CD14-positive monocyte (primary cell): Measurements from ENCODE around the gene SIGLEC10. TPM values are rescaled to one million over a fixed set of nuclear protein-coding genes. Genes with fewer than 3 reads are reported as not detected.
A peak's percentile ranks its signal among the peaks of the same experiment; 100 is the strongest.

Experiments
- DNase-seq, 3 donors: peaks; one replicate each; pipeline ENCODE4 v3.0.0-alpha.2; 2011 to 2022
- H2AFZ ChIP-seq: 2 replicates; pipeline ENCODE4 v1.6.0; 2012; ENCODE audit warnings: mild to moderate bottlenecking, low read depth, low read length, inconsistent platforms; ENCODE audit not compliant: insufficient read depth, poor library complexity, severe bottlenecking
- H3K27ac ChIP-seq, 2 donors: 1 replicate in 1 of 2; 2 replicates in 1 of 2; pipeline ENCODE4 v1.5.1; 2012 to 2013; ENCODE audit warnings: low read length in 2 of 2, control low read depth in 1 of 2, inconsistent platforms in 1 of 2, low read depth in 1 of 2, mild to moderate bottlenecking in 1 of 2
- H3K27me3 ChIP-seq, 2 donors: one replicate each; pipeline versions ENCODE4 v1.6.0 to v1.6.1; 2011 to 2013; ENCODE audit warnings: low read length in 2 of 2; ENCODE audit not compliant: control insufficient read depth in 2 of 2, insufficient read depth in 2 of 2
- H3K36me3 ChIP-seq, 2 donors: replicated peaks in 1 of 2; 1 replicate in 1 of 2; 2 replicates in 1 of 2; pipeline versions ENCODE4 v1.5.1 to v1.6.1; 2012 to 2013; ENCODE audit warnings: low read length in 2 of 2, control low read depth in 1 of 2, inconsistent platforms in 1 of 2, mild to moderate bottlenecking in 1 of 2; ENCODE audit not compliant: insufficient read depth in 2 of 2, control insufficient read depth in 1 of 2
- H3K4me1 ChIP-seq, 2 donors: 1 replicate in 1 of 2; 2 replicates in 1 of 2; pipeline versions ENCODE4 v1.5.1 to v1.6.1; 2012 to 2013; ENCODE audit warnings: low read length in 2 of 2, control low read depth in 1 of 2, inconsistent platforms in 1 of 2, mild to moderate bottlenecking in 1 of 2, moderate library complexity in 1 of 2; ENCODE audit not compliant: insufficient read depth in 2 of 2, control insufficient read depth in 1 of 2
- H3K4me2 ChIP-seq: replicated peaks from 2 replicates; pipeline ENCODE3; 2012; ENCODE audit warnings: low read length, moderate library complexity, mild to moderate bottlenecking; ENCODE audit not compliant: poor library complexity, severe bottlenecking; ENCODE audit errors: extremely low read depth
- H3K4me3 ChIP-seq, 3 experiments: fragments of 200-600 bp in 1 of 3; sonication (generic) in 1 of 3; replicated peaks in 1 of 3; 1 replicate in 2 of 3; 2 replicates in 1 of 3; pipeline ENCODE4 v1.5.1; 2011 to 2013; ENCODE audit warnings: low read length in 3 of 3, mild to moderate bottlenecking in 3 of 3, control low read depth in 2 of 3, low read depth in 2 of 3, inconsistent platforms in 1 of 3, moderate library complexity in 1 of 3
- H3K79me2 ChIP-seq: 2 replicates; pipeline ENCODE4 v1.6.0; 2012; ENCODE audit warnings: mild to moderate bottlenecking, control low read depth, inconsistent platforms, low read length, moderate library complexity; ENCODE audit not compliant: insufficient read depth
- H3K9ac ChIP-seq: 2 replicates; pipeline ENCODE4 v1.6.0; 2017; ENCODE audit warnings: low read length, mild to moderate bottlenecking; ENCODE audit not compliant: insufficient read depth, poor library complexity, severe bottlenecking
- H3K9me3 ChIP-seq, 2 donors: replicated peaks in 1 of 2; 1 replicate in 1 of 2; 2 replicates in 1 of 2; pipeline versions ENCODE4 v1.5.1 to v1.6.1; 2012 to 2013; ENCODE audit warnings: low read length in 2 of 2, control low read depth in 1 of 2; ENCODE audit not compliant: control insufficient read depth in 1 of 2, insufficient read depth in 1 of 2
- H4K20me1 ChIP-seq: 2 replicates; pipeline ENCODE4 v1.6.0; 2012; ENCODE audit warnings: mild to moderate bottlenecking, low read length, control low read depth, moderate library complexity; ENCODE audit not compliant: insufficient read depth
- H3K27ac Mint-ChIP-seq, 7 donors: one replicate each; pipeline ENCODE4 v1.8.0; 2020; ENCODE audit warnings: mild to moderate bottlenecking in 7 of 7, mixed read lengths in 7 of 7, moderate library complexity in 6 of 7, inconsistent platforms in 2 of 7
- H3K27me3 Mint-ChIP-seq, 3 donors: one replicate each; pipeline ENCODE4 v1.8.0; 2021 to 2022; ENCODE audit warnings: low read depth in 3 of 3, mild to moderate bottlenecking in 3 of 3, mixed read lengths in 3 of 3, moderate library complexity in 3 of 3, inconsistent platforms in 1 of 3
- H3K36me3 Mint-ChIP-seq, 2 donors: one replicate each; pipeline ENCODE4 v1.8.0; 2020; ENCODE audit warnings: mixed read lengths in 2 of 2, inconsistent platforms in 1 of 2, mild to moderate bottlenecking in 1 of 2
- H3K4me1 Mint-ChIP-seq: one replicate; pipeline ENCODE4 v1.8.0; 2020; ENCODE audit warnings: mild to moderate bottlenecking, mixed read lengths
- H3K4me3 Mint-ChIP-seq, 2 donors: one replicate each; pipeline ENCODE4 v1.8.0; 2020; ENCODE audit warnings: mild to moderate bottlenecking in 2 of 2, mixed read lengths in 2 of 2, moderate library complexity in 1 of 2
- H3K9me3 Mint-ChIP-seq, 7 donors: one replicate each; pipeline ENCODE4 v1.8.0; 2020 to 2022; ENCODE audit warnings: mixed read lengths in 7 of 7, mild to moderate bottlenecking in 6 of 7, moderate library complexity in 6 of 7, inconsistent platforms in 2 of 7
- WGBS: methylation state at CpG from one replicate; pipeline ENCODE4 v1.1.5; 2013; ENCODE audit warnings: missing lambda C conversion rate; ENCODE audit not compliant: insufficient coverage; 5-methylcytosine and 5-hydroxymethylcytosine counted together
- intact Hi-C, 2 donors: fragments of 100-400 bp; cut with micrococcal nuclease; formaldehyde crosslinking; loops; one replicate each; pipeline versions ENCODE4 v1.15.0 to v1.15.1; 2023
- polyA plus RNA-seq, 3 donors: library from polyadenylated mRNA; depleted of rRNA in 1 of 3; unstranded in 2 of 3; stranded (reverse) in 1 of 3; fragments of 300-500 nt in 2 of 3; fragments of >200 nt in 1 of 3; fragmentation: Illumina TruSeq in 2 of 3; gene quantifications; 1 replicate in 2 of 3; 2 replicates in 1 of 3; pipeline ENCODE4 v1.2.3, GENCODE V29; 2012 to 2021
- TF ChIP-seq, protein P1 (sequence below): fragments of 200-600 bp; IDR thresholded peaks from one replicate; pipeline ENCODE4 v1.8.0; 2022; ENCODE audit warnings: antibody characterized with exemption, mild to moderate bottlenecking

The SIGLEC10 gene
- polyA plus RNA-seq, 3 donors = 16.6 to 114 (median 64.9) TPM

DNA sequence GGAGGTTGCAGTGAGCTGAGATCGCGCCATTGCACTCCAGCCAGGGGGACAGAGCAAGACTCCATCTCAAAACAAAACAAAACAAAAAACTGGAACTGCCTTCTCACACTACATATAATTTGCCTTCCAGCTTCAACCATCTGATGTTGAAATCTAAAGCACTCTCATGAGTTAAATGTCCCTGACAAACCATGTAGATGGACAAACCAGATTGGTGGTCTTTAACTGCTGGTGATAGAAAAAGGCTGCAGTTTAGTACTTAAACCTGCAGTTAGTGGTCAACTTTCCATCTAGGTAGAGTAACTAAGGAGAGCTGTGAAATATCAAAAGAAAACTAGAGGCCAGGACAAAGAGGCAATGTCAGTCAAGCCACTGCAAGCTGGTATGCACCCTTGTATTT lies 21.3 kb downstream of the SIGLEC10 start:
- no peak for DNase-seq
- Histone ChIP-seq H3K4me3 (no peak overlapping the region), H3K27me3 (no peaks in the 10 kb centered on the region), H3K79me2 (peaks cover 8% of the 10 kb centered on the region), H3K9me3 (peaks cover 0 to under 1% of the 10 kb centered on the region in 2 donors), H3K36me3 (no peaks in the 10 kb centered on the region), H3K27ac (peak overlapping the region in 1 of 2 donors; percentile 79), H3K4me2 (no peak overlapping the region), H2AFZ (no peak overlapping the region), H3K4me1 (peaks cover 31 to 38% of the 10 kb centered on the region in 2 donors), H4K20me1 (no peaks in the 10 kb centered on the region), H3K9ac (no peak overlapping the region)
- H3K9me3 Mint-ChIP-seq = peaks cover 0 to 3% (median 1%) of the 10 kb centered on the region in 7 donors
- H3K27me3 Mint-ChIP-seq = peaks cover 0 to 4% (median 0%) of the 10 kb centered on the region in 3 donors
- 100% methylated on average over 2 of the region's 2 CpGs for WGBS
- intact Hi-C loops = loop anchor here in 1 of 2 donors (5.0 to 10.0 kb wide), 3 partner anchors 41 to 269 kb away; partner anchors contain the start of gene SIGLEC12
- H3K36me3 Mint-ChIP-seq = no peaks in the 10 kb centered on the region
- H3K27ac Mint-ChIP-seq = peak overlapping the region; percentile 80 to 97 (median 94)
- TF ChIP-seq, protein P1, sequence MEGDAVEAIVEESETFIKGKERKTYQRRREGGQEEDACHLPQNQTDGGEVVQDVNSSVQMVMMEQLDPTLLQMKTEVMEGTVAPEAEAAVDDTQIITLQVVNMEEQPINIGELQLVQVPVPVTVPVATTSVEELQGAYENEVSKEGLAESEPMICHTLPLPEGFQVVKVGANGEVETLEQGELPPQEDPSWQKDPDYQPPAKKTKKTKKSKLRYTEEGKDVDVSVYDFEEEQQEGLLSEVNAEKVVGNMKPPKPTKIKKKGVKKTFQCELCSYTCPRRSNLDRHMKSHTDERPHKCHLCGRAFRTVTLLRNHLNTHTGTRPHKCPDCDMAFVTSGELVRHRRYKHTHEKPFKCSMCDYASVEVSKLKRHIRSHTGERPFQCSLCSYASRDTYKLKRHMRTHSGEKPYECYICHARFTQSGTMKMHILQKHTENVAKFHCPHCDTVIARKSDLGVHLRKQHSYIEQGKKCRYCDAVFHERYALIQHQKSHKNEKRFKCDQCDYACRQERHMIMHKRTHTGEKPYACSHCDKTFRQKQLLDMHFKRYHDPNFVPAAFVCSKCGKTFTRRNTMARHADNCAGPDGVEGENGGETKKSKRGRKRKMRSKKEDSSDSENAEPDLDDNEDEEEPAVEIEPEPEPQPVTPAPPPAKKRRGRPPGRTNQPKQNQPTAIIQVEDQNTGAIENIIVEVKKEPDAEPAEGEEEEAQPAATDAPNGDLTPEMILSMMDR = no peak
- H3K4me3 Mint-ChIP-seq = no peak overlapping the region
- peaks cover 40% of the 10 kb centered on the region for H3K4me1 Mint-ChIP-seq

DNA sequence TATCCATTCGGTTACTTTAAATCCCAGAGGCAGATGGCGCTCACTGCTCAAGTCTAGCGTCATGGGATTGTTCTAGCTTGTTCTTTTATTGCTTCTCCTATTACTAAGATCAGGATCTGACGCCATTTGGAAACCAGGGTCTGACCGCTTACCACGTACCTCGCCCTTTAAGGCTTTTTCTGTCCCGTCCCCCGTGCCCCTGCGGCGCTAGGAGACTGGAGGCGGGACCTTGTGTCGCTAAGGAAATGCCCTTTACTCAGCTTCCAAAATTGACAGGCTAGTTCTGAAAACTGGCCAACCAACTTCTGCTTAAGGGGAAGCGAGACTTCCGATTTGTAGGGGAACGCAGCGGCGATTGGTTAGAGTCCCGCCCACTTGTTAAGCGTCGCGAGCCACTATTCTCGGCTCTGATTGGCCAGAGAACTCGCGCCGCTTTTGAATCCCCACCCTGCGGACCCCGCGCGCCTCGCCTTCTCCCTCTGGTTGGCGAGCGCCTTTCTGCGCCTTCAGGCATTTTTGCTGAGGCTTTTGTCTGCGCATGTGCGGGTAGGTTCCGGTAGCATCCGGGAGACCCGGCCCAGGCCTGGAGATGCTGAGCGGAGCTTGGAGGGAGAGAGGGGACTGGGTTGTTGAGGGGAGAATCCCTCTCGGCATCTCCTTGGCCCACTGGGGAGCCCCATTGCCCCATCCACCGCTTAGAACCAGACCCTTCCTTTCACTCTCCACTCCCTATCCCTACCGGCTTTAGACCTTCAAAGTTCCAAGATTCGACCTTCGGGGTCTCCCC lies 23.2 kb downstream of the SIGLEC10 start:
- Histone ChIP-seq H3K4me1 (peaks cover 35 to 40% of the 10 kb centered on the region in 2 donors), H4K20me1 (no peaks in the 10 kb centered on the region), H3K79me2 (peaks cover 8% of the 10 kb centered on the region), H3K9ac (peak overlapping the region; percentile 23), H3K36me3 (no peaks in the 10 kb centered on the region), H3K4me3 (peak overlapping the region; percentile 17 to 74 (median 31)), H3K4me2 (peak overlapping the region; percentile 58), H3K27ac (peak overlapping the region; percentile 76 to 79), H3K9me3 (no peaks in the 10 kb centered on the region), H3K27me3 (no peaks in the 10 kb centered on the region), H2AFZ (peak overlapping the region; percentile 77)
- peak; percentile 96 to 98 (median 98) for DNase-seq
- Mint-ChIP-seq H3K36me3 (no peaks in the 10 kb centered on the region), H3K27me3 (peaks cover 0 to 4% (median 1%) of the 10 kb centered on the region in 3 donors), H3K4me3 (peak overlapping the region; percentile 69 to 82), H3K4me1 (peaks cover 43% of the 10 kb centered on the region), H3K9me3 (peaks cover 0 to 3% (median 0%) of the 10 kb centered on the region in 7 donors), H3K27ac (peak overlapping the region; percentile 88 to 97 (median 94))
- 3% methylated on average over 35 of the region's 45 CpGs for WGBS
- intact Hi-C loops = loop anchor here (2.0 to 10.0 kb wide), 3 partner anchors 27 to 271 kb away; partner anchors contain the start of genes ETFB (in 1 of the 2) and SIGLEC12 (in 1 of the 2)
- TF ChIP-seq, protein P1 = no peak
